Umbilical cord (tissue), 2 donors: ENCODE data around the gene SRSF1. TPM values are rescaled to one million over a fixed set of nuclear protein-coding genes. Genes with fewer than 3 reads are reported as not detected.
"Not testable (repeated sequence)": the region's sequence is repeated elsewhere in the genome, so short reads cannot be mapped to it uniquely, and the experiment has no call there.

Experiments
- DNase-seq: peaks from one replicate; pipeline ENCODE4 v3.0.0-alpha.2; 2015; ENCODE audit warnings: low spot score
- total RNA-seq: library from RNA; depleted of rRNA; stranded (reverse); fragments of >200 nt; gene quantifications from one replicate; pipeline ENCODE4 v1.2.3, GENCODE V29; 2014; ENCODE audit warnings: low replicate concordance; ENCODE audit not compliant: insufficient read depth

Gene SRSF1
- total RNA-seq, 1 donor from 2014 or later, result 209 TPM

DNA sequence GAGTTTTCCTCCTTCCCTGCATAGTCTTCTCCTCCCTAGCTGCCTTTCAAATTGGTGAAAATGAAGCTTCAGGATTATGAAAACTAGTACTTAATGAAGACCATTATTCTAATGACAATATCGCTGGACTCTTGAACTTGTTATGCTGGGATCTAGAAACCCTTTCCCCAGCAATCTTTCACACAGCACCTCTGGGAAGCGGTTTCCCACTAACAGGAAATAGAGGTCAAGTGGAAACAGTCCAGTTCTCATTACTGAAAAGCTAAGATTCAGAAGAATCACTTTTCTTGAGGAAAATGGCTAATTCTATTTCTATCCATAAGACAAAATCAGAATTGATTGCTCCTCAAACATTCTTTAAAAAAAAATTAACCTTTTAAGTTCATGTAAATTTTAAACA is 17.0 kb downstream of the SRSF1 start:
- no peak for DNase-seq

- DNase-seq, result peak; percentile 74
These were observed 18.5 kb downstream of the SRSF1 start for GRCh38 chr17:57988301-57989250.

GRCh38 chr17:57987581-57988300 is 19.3 kb downstream of the SRSF1 start, which contains the start of gene VEZF1:
TSS of gene VEZF1 (minus strand) at chr17:57988254. CDS start at chr17:57988111, 143 bp downstream.
- DNase-seq, result peak; percentile 78

DNA sequence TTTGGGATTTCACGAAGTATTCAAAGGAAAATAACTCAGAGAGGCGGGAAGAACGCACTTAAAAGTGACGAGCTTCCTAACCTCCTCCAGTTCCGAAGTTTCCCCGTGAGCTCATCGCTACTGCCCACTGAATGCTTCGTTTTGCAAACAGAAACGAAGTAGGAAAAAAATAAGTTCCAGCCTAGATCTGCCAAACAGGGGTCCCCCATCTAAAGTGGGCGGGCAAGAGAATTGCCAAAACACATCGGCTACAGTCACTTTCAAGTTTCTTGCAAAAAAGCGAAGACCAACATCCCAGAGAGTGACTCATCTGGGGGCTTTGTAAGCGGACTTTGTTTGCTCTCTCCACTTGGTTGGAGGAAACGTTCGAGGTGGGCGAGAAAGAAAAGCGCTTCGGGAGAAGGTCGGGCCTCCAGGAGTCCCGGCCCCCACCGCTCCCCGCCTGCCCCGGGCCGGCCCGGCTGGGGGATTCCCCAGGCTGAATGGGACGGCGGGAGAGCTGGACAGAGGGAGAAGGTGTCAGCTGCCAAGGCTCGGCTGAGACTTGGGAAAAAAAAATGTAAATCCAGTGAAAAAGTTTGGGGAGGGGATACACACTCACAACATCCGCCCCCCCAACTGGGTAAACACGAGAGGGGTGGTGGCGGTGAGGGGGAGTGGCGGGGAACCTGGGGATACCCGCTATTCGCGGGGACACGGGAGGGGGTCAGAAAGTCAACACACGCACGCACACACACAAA is 20.0 kb downstream of the SRSF1 start:
- DNase-seq, result peak; percentile 82

GRCh38 chr17:57985675-57985974 is 21.4 kb downstream of the SRSF1 start:
- peak; percentile 40 for DNase-seq

- DNase-seq, result peak; percentile 47
These were observed 21.9 kb downstream of the SRSF1 start for GRCh38 chr17:57984936-57985674.

GRCh38 chr17:57984261-57984890 is 22.7 kb downstream of the SRSF1 start:
- peak; percentile 58 for DNase-seq

DNA sequence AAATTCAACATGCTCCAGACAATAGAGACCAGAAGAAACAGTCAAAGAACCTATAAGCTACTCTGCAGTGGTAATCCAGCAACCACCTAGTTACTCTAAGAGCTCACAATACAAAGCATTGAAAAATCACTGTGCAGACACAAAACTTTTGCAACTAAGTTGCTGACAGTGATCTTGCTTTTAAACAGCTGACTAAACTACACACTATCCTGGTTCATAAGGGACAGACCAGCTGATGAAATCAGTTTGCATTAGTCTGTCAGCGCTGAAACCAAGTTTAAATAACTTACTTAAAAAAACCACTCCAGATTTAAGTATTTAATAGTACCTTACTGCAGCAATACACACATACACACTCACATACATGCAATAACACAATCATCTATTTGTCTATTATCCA is 23.6 kb downstream of the SRSF1 start:
- DNase-seq, result no peak

DNA sequence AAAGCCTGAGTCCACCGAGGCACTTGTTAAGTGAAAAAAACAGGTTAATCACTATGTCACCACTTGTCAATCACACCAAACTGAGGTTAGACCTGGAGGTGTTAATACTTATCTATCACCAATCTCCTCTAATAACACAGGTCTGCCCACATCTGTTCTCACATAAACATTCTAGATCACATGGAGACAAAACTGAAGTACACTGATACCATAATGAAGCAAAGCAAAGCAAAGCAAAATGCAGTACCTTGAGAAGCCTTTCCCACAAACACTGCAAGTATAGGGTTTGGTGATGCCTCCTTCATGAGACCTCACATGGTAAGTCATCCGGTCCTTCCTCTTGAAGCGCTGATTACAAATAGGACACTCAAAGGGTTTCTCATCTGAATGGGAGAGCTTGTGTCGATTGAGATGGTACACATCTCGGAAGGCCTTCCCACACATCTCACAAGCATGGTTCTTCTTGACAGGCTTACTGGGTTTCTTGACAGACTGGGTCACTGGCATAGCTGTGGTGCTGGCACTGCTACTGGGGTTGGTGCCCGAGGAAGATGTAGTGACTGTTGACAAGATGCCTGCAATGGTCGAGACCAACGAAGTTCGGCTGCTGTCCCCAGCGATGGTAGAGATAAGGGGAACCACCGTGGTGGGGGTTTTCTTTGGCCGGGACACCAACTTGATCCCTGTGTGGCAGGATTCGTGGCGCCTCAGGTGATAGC is 24.4 kb downstream of the SRSF1 start:
- no peak for DNase-seq

- DNase-seq, result no peak
These were observed 26.5 kb downstream of the SRSF1 start for GRCh38 chr17:57980522-57980921.

GRCh38 chr17:57979076-57979475 is 28.0 kb downstream of the SRSF1 start:
- no peak for DNase-seq

- DNase-seq, result no peak
These were observed 30.5 kb downstream of the SRSF1 start for GRCh38 chr17:57976594-57976993.

DNA sequence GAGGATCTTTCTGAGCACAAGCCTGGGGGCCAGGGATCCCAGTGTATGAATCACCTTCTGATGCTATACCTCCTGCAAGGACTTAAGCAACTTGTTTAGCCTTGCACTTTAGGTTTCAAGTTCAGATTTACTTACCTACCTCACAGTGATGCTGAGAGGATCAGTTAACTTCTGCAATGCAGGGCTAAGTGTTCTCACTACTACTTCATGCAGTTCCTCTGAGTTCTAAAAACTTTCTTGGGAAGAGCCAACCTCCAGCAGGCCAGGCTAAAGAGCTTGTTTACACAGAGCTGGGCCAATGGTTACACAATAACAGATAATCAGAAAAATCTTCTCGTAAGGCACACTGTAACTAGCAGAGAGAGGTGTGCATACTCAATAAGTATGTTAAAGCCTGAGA is 32.0 kb downstream of the SRSF1 start:
- no peak for DNase-seq

DNA sequence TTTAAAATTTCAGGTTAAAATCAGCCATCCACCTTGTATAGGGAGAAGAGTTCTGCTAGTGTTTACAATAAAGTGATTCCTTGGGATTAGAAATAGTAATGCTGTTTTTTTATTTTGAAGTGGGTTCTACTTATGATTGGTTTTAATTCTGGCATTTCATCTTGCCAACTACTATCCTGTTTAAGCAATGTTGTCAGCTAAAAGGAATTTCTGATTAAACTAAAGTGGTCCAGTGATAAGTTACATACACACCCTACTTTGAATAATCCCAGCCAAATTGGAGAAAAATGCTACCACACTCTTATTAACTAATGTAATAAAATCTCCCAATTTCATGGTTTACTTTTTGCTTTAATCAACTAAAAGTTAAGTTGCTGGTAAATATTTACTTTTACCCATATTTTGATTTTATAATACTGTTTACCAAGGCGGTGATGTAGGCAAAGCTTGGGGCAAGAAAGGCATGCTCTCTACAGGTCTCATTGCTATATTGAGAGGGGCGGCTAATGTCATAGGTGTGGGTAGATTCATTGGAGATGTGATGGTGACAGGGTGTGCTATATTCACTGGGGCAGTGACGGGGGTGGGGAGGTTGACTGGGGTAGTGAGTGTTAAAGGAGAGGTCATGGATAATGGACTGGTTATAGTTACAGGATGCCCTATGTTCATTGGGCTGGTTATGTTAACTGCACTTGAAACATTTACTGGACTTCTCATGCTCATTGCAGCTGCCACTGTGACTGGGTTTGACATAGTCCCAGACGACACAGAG is 32.8 kb downstream of the SRSF1 start:
- DNase-seq, result not testable (repeated sequence)

DNA sequence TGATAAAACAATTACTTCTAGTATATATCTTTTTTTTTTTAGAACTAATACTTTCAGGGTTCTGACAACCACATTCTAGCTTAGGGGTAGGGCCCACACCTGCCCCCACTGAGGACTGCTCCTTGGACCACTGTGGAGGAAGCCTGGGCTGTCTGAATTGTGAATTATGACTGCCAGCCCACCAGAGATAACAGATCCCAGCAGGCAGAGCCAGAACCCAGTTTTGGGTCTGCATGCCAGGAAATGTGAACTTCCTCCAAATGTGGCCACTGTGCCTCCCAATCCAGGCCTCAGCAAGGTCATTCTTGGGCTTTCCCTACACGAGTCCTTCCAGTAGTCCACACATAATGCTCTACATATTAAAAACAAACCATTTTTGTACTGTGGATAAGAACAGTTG is 34.9 kb downstream of the SRSF1 start:
- no peak for DNase-seq

DNA sequence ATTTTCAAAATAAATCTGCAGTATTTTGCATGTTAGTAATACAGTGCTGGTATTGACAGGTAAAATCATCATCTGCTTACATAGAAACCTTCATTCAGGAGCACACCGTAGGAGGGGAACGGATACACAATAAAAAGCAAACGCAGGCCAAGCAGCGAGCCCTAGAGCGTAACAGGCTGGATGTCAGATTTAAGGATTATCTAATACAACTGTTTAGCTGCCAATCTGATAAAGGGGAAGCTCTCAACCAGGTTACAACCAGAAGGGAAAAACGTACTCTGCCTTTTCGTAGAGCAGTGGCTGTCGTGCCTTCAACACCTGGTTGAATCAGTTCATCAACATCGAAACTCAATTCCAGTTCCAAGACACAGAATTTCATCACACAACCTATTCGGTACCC is 35.5 kb downstream of the SRSF1 start:
- DNase-seq, result no peak

GRCh38 chr17:57970710-57971109 is 36.3 kb downstream of the SRSF1 start:
- DNase-seq, result no peak

DNA sequence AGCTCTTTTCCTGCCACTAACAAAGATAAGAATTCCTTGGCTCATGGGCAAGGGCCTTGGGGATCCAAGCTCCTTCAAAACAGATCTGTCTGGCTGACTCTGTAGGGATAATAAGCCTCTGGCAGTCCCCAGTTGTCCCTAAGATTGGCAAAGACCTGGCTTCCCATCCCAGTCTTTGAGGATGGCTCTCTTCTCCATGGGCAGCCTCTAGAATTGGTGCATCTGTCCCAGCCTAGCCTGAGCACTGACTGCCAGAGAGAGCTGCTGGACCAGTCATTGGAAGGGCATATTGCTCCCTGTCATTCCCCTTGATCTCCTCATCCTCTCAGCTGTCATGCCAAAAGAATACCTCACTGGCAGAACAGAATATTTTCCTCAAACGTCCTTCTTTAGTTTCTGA is 38.6 kb downstream of the SRSF1 start:
- no peak for DNase-seq

DNA sequence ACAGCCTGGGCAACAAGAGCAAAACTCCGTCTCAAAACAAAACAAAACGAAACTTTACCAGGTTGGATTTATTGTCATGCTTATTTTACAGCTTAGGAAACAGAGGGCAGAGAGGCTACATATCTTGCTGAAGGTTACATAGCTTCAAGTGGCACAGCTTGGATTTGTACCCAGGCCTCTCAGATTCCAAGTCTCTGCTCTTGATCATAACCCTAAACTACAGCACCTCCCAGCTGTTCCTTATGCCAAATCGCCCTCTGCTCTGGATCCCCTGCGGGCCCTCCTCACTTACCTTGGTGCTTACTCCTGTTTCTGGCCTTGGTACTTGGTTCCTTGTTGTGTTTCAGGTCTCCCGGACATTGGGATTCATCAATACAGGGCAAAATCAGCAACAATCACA is 40.2 kb downstream of the SRSF1 start:
- DNase-seq, result no peak

DNA sequence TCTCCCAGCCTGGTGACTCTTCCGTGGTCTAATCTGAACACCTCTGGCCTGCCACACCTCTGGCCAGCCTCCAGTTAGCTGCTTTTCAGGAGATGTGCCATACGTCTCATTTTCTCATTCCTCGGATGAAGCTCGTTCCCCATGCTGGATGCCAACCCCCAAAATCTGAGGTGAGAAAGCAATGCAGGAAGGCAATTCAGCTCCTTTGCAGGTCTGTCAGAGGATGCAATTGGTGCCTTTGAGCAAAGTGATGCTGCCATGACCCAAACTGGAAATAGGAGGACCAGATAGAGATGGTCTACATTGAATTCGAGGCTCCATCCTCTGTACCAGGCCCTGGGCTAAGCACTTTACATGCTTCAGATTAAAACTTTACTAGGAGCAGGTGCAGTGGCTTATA is 40.8 kb downstream of the SRSF1 start:
- DNase-seq, result no peak
